Smooth muscle cell (in vitro differentiated cells): Measurements from ENCODE around the gene SERBP1. TPM values are rescaled to one million over a fixed set of nuclear protein-coding genes. Genes with fewer than 3 reads are reported as not detected.

Experiments used
- DNase-seq: peaks from one replicate; lab custom pipeline; 2025; ENCODE audit not compliant: unreplicated experiment; lab: John Stamatoyannopoulos, UW
- H2AFZ ChIP-seq: fragments of 200-600 bp; sonication (generic); 2 replicates; pipeline ENCODE4 v1.6.0; 2016; ENCODE audit warnings: antibody characterized with exemption, low read depth, mild to moderate bottlenecking
- H3F3A ChIP-seq: fragments of 200-600 bp; sonication (generic); 2 replicates; pipeline ENCODE4 v1.6.0; 2017; ENCODE audit warnings: antibody characterized with exemption, low read depth
- H3K27ac ChIP-seq: fragments of 200-600 bp; sonication (generic); 2 replicates; pipeline ENCODE4 v1.5.1; 2016; ENCODE audit warnings: low read depth, mild to moderate bottlenecking
- H3K27me3 ChIP-seq: fragments of 200-600 bp; sonication (generic); 2 replicates; pipeline ENCODE4 v1.6.1; 2016; ENCODE audit warnings: low read depth, mild to moderate bottlenecking
- H3K36me3 ChIP-seq: fragments of 200-600 bp; sonication (generic); 2 replicates; pipeline ENCODE4 v1.5.1; 2016; ENCODE audit warnings: low read depth
- H3K4me1 ChIP-seq: fragments of 200-600 bp; sonication (generic); 2 replicates; pipeline ENCODE4 v1.5.1; 2016; ENCODE audit warnings: low read depth
- H3K4me2 ChIP-seq: fragments of 200-600 bp; sonication (generic); 2 replicates; pipeline ENCODE4 v1.6.0; 2016; ENCODE audit warnings: mild to moderate bottlenecking
- H3K4me3 ChIP-seq: fragments of 200-600 bp; sonication (generic); 2 replicates; pipeline ENCODE4 v1.5.1; 2016; ENCODE audit warnings: mild to moderate bottlenecking
- H3K79me2 ChIP-seq: fragments of 200-600 bp; sonication (generic); 2 replicates; pipeline ENCODE4 v1.6.0; 2016; ENCODE audit warnings: low read depth, mild to moderate bottlenecking
- H3K9ac ChIP-seq: fragments of 200-600 bp; sonication (generic); 2 replicates; pipeline ENCODE4 v1.6.0; 2016; ENCODE audit warnings: low read depth
- H3K9me3 ChIP-seq: fragments of 200-600 bp; sonication (generic); replicated peaks from 2 replicates; pipeline ENCODE4 v1.5.1; 2016; ENCODE audit warnings: low read depth
- H4K20me1 ChIP-seq: fragments of 200-600 bp; sonication (generic); 2 replicates; pipeline ENCODE4 v1.6.0; 2016; ENCODE audit warnings: low read depth
- CTCF ChIP-seq: fragments of 200-600 bp; sonication (generic); IDR thresholded peaks from 2 replicates; pipeline ENCODE4 v1.5.1; 2017; ENCODE audit warnings: borderline replicate concordance, mild to moderate bottlenecking, antibody characterized with exemption; ENCODE audit not compliant: insufficient read depth, poor library complexity, severe bottlenecking
- WGBS: methylation state at CpG from one replicate; pipeline ENCODE4 v1.1.7; 2016; ENCODE audit warnings: low lambda C conversion rate; 5-methylcytosine and 5-hydroxymethylcytosine counted together
- polyA plus RNA-seq: library from polyadenylated mRNA; unstranded; fragments of >200 nt; fragmentation: Nextera tagmentation; extraction: Ambion mirVana; gene quantifications from 2 replicates; pipeline ENCODE4 v1.2.1, GENCODE V29; 2016
- total RNA-seq: library from RNA; depleted of rRNA; stranded (reverse); fragments of >200 nt; gene quantifications from 2 replicates; pipeline ENCODE4 v1.2.3, GENCODE V29; 2014

The SERBP1 gene
- total and polyA plus RNA-seq, 2 experiments from 2014 or later: 82.5 to 172 TPM

DNA sequence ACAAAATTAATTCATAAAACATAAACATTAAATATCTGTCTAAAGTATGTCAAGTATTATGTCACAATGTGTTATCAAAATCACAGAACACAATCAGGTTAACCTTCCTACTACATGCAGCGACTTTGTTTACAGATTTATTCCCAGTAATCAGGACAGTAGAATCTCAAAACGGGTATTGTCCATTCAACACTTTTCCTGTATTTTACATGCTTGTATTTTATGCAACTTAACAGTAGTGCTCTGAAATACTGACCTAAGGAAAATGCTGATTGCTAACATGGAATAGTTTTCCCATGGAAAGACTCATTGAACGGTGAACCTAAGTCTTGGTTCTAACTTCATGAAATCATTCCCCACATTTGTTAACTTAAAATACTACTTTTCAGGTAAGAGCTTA lies 2.3 kb downstream of the SERBP1 start:
- Histone ChIP-seq H3K9ac (peak overlapping the region; percentile 90), H3K36me3 (peaks cover 26% of the 10 kb centered on the region), H4K20me1 (peaks cover 69% of the 10 kb centered on the region), H3K27me3 (no peaks in the 10 kb centered on the region), H3K9me3 (no peaks in the 10 kb centered on the region), H3K4me1 (peaks cover 30% of the 10 kb centered on the region), H3K27ac (no peak overlapping the region), H3K4me2 (peak overlapping the region; percentile 98), H3K4me3 (peak overlapping the region; percentile 96), H2AFZ (no peak overlapping the region), H3F3A (peaks cover 8% of the 10 kb centered on the region), H3K79me2 (peaks cover 71% of the 10 kb centered on the region)
- no peak for TF ChIP-seq CTCF
- no peak for DNase-seq
- WGBS: 9% methylated on average over 3 of the region's 3 CpGs

- Histone ChIP-seq H2AFZ (no peak overlapping the region), H3K36me3 (peaks cover 26% of the 10 kb centered on the region), H3K4me3 (peak overlapping the region; percentile 96), H3K27me3 (no peaks in the 10 kb centered on the region), H3K4me2 (peak overlapping the region; percentile 98), H3K27ac (no peak overlapping the region), H3K79me2 (peaks cover 73% of the 10 kb centered on the region), H3F3A (peaks cover 8% of the 10 kb centered on the region), H3K9me3 (no peaks in the 10 kb centered on the region), H3K4me1 (peaks cover 30% of the 10 kb centered on the region), H3K9ac (peak overlapping the region; percentile 90), H4K20me1 (peaks cover 74% of the 10 kb centered on the region)
- DNase-seq: no peak
- WGBS: 28% methylated on average over 2 of the region's 2 CpGs
- no peak for TF ChIP-seq CTCF
These were observed 2.7 kb downstream of the SERBP1 start for GRCh38 chr1:67427465-67427864.

- H4K20me1 ChIP-seq: peaks cover 100% of the 10 kb centered on the region
- H3K4me3 ChIP-seq: no peak overlapping the region
- H3K4me2 ChIP-seq: no peak overlapping the region
- H3K27me3 ChIP-seq: no peaks in the 10 kb centered on the region
- no peaks in the 10 kb centered on the region for H3K9me3 ChIP-seq
- no peak for TF ChIP-seq CTCF
- no peaks in the 10 kb centered on the region for H3F3A ChIP-seq
- H3K4me1 ChIP-seq: no peaks in the 10 kb centered on the region
- H3K79me2 ChIP-seq: peaks cover 94% of the 10 kb centered on the region
- H2AFZ ChIP-seq: no peak overlapping the region
- H3K36me3 ChIP-seq: peaks cover 55% of the 10 kb centered on the region
- no peak overlapping the region for H3K9ac ChIP-seq
- peak overlapping the region; percentile 3 for H3K27ac ChIP-seq
- no peak for DNase-seq
These were observed 9.2 kb downstream of the SERBP1 start for GRCh38 chr1:67420835-67421492.
